ENCODE measurements around the gene TMEM255B.

TMEM255B gene

DNA sequence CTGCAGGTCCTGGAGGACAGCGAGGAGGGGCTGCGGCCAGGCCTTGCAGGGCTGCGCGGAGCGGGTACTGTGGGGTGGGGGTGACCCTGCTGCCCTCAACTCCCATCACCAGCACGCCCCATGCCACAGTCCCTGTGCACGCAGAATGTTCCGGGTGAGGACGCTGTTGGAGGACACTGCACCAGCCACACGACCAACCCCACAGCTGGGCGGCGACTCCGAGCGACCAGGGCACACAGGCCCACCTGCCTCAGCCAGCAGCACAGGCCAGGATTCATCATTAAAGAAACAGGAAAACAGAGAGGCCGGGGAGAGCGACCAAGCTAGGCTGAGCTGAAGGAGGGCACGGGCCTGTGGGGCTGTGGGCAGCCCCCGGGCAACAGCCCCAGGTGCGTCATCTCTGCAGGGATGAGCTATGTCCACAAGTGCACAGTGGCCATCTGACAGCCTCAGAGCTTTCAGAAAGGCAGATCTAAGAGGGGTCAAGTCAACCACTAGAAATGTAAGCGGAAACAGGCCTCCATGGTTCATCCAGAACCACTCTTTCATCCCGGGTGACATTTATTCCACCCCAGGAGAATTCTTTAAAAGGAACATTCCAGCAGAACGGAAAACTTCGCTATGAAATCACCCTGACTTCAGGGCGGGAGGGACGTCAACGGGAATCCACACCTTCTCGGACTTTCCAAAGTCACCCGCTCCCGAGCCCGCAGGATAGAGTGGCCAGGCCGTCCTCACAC lies 103.3 kb downstream of the TMEM255B start:
- no peaks in the 10 kb centered on the region for H3K36me3 ChIP-seq (ENCODE audit: insufficient read depth, low read length)
- H3K9ac ChIP-seq (ENCODE audit: low read length): no peak overlapping the region
- peak overlapping the region; percentile 82 for H3K27ac ChIP-seq (ENCODE audit: low read depth, low read length)
- no peaks in the 10 kb centered on the region for H3K9me3 ChIP-seq (ENCODE audit: low read length)
- H3K27me3 ChIP-seq (ENCODE audit: control insufficient read depth in 1 of 2, insufficient read depth in 2 of 2, low read length in 2 of 2): no peaks in the 10 kb centered on the region
- H3K4me1 ChIP-seq (ENCODE audit: insufficient read depth, low read length): peaks cover 7% of the 10 kb centered on the region
- H3K4me3 ChIP-seq (ENCODE audit: low read depth in 1 of 2, low read length in 2 of 2): peak overlapping the region; percentile 49 to 96

DNA sequence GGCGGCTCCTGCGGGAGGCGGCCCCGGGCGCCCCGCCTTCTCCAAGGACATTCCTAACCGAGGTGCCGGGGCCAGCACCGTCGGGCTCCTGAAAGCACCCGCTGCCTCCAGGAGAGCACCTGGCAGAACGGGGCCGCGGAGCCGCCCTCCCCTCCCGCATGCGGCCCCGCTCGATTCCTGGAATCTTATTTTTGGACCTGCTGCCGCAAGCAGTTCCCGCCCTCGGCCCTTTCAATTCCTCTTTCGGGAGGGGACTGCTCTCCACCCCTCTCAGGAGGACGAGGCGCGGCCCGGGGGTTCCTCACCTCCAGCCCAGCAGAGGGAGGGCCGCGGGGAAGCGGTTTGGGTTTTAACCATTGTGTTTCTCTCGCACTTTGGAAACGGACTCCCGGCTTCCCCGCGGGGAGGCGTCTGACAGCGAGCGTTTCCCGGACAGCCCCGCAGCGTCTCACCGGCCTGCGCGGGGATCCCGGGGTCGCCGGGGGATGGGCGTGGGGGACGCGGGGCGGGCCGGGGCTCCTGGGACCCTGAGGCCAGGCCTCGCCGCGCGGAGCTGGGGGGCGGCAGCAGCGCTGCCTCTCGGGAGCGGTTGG lies 104.0 kb downstream of the TMEM255B start:
- Histone ChIP-seq H3K4me1 (ENCODE audit: insufficient read depth, low read length) (peaks cover 7% of the 10 kb centered on the region), H3K9me3 (ENCODE audit: low read length) (no peaks in the 10 kb centered on the region), H3K27me3 (ENCODE audit: control insufficient read depth in 1 of 2, insufficient read depth in 2 of 2, low read length in 2 of 2) (no peaks in the 10 kb centered on the region), H3K4me3 (ENCODE audit: low read depth in 1 of 2, low read length in 2 of 2) (peak overlapping the region; percentile 49 to 96), H3K27ac (ENCODE audit: low read depth, low read length) (peak overlapping the region; percentile 82), H3K9ac (ENCODE audit: low read length) (no peak overlapping the region), H3K36me3 (ENCODE audit: insufficient read depth, low read length) (no peaks in the 10 kb centered on the region)

DNA sequence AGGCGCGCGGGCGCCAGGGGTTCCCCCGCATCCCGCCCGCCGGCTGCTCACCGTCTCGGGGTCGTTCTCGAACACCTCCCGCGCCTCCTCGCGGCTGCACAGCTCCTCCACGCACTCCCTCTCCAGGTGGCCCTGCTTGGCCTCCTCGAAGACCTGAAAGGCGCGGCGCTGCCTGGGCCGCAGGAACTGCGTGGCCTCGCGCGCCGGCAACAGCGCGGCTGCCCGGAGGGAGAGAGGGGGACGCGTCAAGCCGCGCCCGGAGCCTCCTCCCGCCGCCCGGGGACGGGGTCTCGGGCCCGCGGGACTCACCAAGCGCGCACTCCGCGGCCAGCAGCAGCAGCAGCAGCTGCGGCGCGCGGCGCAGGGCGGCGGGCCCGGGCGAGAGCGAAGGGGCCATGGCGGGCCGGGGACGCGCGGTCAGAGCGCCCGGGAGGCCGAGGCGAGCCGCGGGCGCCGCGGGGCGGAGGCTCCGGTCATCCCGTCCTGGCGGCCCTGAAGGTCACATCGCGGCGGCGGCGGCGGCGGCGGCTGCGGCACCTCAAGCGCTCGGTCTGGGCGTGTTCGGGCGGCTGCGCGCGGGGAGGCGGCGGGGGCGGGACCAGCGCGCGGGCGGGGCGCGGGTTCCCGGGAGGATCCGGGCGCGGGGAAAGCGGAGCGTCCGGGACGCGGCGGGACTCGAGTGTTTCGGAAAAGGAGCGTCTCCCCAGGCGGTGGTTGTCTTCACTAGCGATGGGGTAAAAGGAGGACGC lies 104.7 kb downstream of the TMEM255B start, which contains the start of gene GAS6:
TSS of gene GAS6 (minus strand) at position 553 of the 749 bp plus-strand sequence. CDS start at position 397, 156 bp downstream.
- Histone ChIP-seq H3K27me3 (ENCODE audit: control insufficient read depth in 1 of 2, insufficient read depth in 2 of 2, low read length in 2 of 2) (peaks cover 0 to under 1% of the 10 kb centered on the region in 2 donors), H3K9ac (ENCODE audit: low read length) (peak within 1 kb of the TSS; percentile 39), H3K36me3 (ENCODE audit: insufficient read depth, low read length) (no peaks in the 10 kb centered on the region), H3K27ac (ENCODE audit: low read depth, low read length) (peak within 1 kb of the TSS; percentile 82), H3K9me3 (ENCODE audit: low read length) (no peaks in the 10 kb centered on the region), H3K4me1 (ENCODE audit: insufficient read depth, low read length) (peaks cover 7% of the 10 kb centered on the region), H3K4me3 (ENCODE audit: low read depth in 1 of 2, low read length in 2 of 2) (peak within 1 kb of the TSS; percentile 72 to 96)

DNA sequence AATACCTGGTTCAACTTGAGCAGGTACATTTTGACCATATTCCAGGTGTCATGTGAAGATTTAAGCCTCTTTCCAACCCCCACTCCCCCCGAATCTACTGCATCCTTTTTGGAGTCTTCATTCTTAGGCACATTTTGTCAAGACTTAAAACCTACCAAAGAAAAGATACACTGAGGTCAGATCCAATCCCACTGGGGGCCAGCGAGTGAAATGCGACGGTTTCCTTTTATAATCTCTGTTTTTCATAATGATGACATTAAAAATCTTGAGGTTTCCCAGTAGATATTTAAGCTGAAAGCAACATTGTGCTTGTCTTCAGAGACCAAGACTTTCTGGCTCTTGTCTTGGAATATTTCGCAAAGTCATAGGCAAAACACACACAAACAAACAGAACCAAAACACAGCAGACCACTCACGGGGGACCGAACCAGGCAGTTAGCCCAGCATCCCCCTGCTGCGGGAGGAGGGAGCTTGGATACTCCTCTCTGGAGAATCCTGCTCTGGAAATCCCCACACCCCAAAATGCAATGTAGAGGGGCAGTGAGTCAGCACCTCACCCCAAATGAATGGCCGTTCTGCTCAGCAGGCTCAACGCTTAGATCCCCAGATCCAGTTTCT lies 105.4 kb downstream of the TMEM255B start:
- H3K9me3 ChIP-seq (ENCODE audit: low read length): no peaks in the 10 kb centered on the region
- H3K9ac ChIP-seq (ENCODE audit: low read length): peak overlapping the region; percentile 39
- H3K4me1 ChIP-seq (ENCODE audit: insufficient read depth, low read length): peaks cover 7% of the 10 kb centered on the region
- no peaks in the 10 kb centered on the region for H3K36me3 ChIP-seq (ENCODE audit: insufficient read depth, low read length)
- peak overlapping the region; percentile 72 to 96 for H3K4me3 ChIP-seq (ENCODE audit: low read depth in 1 of 2, low read length in 2 of 2)
- H3K27ac ChIP-seq (ENCODE audit: low read depth, low read length): peak overlapping the region; percentile 39
- H3K27me3 ChIP-seq (ENCODE audit: control insufficient read depth in 1 of 2, insufficient read depth in 2 of 2, low read length in 2 of 2): peaks cover 0 to 8% of the 10 kb centered on the region in 2 donors

DNA sequence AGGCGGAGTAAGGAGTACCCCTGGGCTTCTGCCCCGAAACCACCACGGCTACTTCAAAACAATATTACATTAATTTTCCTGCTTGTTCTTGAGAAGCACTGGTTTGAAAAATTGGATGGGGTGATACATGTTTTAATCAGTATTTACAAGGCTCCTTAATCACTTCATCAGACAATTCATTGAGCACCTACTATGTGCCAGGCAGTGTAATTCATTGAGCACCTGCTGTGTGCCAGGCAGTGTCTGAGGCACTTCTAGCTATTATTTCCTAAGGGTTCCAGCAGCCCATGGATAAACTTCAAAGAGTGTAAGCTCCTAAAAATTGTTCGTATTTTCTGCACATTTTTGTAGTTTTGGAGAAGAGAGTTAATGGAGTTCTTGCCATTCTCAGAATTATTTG lies 106.4 kb downstream of the TMEM255B start:
- no peak overlapping the region for H3K9ac ChIP-seq (ENCODE audit: low read length)
- no peak overlapping the region for H3K4me3 ChIP-seq (ENCODE audit: low read depth in 1 of 2, low read length in 2 of 2)
- peaks cover 0 to 12% of the 10 kb centered on the region in 2 donors for H3K27me3 ChIP-seq (ENCODE audit: control insufficient read depth in 1 of 2, insufficient read depth in 2 of 2, low read length in 2 of 2)

More for the DNA sequence above, 106.4 kb downstream of the TMEM255B start:
- Histone ChIP-seq H3K4me1 (ENCODE audit: insufficient read depth, low read length) (peaks cover 7% of the 10 kb centered on the region), H3K9me3 (ENCODE audit: low read length) (no peaks in the 10 kb centered on the region), H3K36me3 (ENCODE audit: insufficient read depth, low read length) (no peaks in the 10 kb centered on the region), H3K27ac (ENCODE audit: low read depth, low read length) (no peak overlapping the region)
